HG02885 (cell line): ENCODE results near the gene PARP4.
"Not testable (repeated sequence)": the region's sequence is repeated elsewhere in the genome, so short reads cannot be mapped to it uniquely, and the experiment has no call there.

ENCODE experiments used
- ATAC-seq: cut with Tn5 transposase; IDR thresholded peaks from one replicate; pipeline ENCODE4 v1.9.1; 2021; ENCODE audit warnings: mild to moderate bottlenecking; ENCODE audit not compliant: unreplicated experiment, poor library complexity

PARP4 gene

GRCh38 chr13:24506698-24507335 lies 5.8 kb downstream of the PARP4 start:
- ATAC-seq, result no peak

- ATAC-seq, result not testable (repeated sequence)
These were observed 6.3 kb downstream of the PARP4 start for GRCh38 chr13:24506283-24506682.

- ATAC-seq, result no peak
These were observed 6.8 kb downstream of the PARP4 start for GRCh38 chr13:24505756-24506155.

GRCh38 chr13:24505256-24505655 lies 7.3 kb downstream of the PARP4 start:
- no peak for ATAC-seq

DNA sequence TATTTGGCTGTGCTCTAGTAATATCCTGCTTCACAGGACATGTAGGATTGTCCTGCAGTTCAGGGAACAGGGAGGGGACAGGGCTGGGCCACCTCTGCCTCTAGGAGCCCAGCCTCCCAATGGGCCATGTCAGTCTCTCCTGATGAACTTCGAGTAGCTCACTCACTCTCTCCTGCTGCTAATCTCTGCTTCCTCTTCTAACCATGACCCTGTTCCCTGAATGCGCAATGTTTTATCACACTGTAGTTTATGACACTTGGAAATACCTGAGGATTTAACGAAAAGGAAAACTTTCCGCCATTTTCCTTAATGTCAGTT lies 9.2 kb downstream of the PARP4 start:
- ATAC-seq, result no peak

DNA sequence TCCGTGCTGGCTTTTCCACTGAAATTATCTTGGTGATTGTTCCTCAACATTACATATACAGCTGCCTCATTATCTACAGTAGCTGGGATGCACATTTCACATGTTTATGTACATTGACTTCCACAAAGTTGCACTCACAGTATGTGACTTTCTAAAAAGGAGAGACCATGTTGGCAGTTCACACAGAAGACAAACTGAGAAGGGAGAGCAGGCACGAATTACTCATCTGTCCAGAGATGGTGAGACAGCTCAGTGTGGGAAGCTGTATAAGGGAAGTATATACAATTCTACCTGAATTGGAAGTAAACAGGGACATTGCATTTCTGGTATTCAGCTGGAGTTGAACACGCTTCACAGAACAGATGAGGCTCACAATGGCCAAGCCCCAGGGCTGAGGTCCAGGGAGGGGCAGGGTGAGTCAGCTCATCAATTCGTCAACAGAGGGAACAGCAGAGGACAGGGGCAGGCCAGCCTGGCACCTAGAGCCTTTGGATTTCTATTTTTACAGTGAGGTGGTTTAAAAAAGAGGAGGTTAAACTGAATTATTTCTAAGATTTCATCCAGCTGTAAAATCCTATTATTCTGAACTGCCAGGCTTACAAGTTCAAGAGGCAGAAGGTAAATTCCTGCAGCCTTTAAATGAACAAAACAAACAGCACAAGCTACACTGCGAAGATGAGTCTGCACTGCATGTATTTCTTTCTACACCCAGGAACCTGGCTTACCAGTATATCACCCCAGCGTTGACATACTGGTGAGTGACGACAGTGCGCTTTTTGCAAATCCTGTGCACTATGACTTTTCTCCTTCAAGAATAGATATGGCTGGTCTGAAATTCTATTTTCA lies 9.8 kb downstream of the PARP4 start:
- no peak for ATAC-seq

GRCh38 chr13:24500977-24501376 lies 11.6 kb downstream of the PARP4 start:
- no peak for ATAC-seq

- no peak for ATAC-seq
These were observed 14.8 kb downstream of the PARP4 start for GRCh38 chr13:24497742-24498141.

DNA sequence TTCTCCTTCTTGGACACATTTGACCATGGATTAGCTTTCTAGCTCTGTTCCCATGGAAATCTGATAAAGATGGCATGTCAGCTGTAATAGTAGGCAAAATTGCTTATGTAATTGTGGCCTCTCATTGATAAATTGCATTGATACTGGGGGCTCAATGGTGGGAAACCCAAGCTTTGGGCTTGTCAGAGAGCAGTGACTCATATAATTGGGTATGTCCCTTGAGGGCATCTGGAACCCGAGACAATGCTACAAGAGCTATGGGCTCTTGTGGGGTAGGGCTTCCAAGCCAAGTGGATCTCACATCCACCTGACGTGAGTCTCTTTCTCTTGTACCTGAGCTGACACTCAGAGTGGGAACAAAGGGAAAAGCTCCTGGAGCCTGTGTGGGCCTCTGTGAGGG lies 16.3 kb downstream of the PARP4 start:
- not testable (repeated sequence) for ATAC-seq

- no peak for ATAC-seq
These were observed 17.3 kb downstream of the PARP4 start for GRCh38 chr13:24495151-24495729.

- ATAC-seq, result no peak
These were observed 19.2 kb downstream of the PARP4 start for GRCh38 chr13:24493356-24493755.

- no peak for ATAC-seq
These were observed 20.7 kb downstream of the PARP4 start for GRCh38 chr13:24491845-24492244.

DNA sequence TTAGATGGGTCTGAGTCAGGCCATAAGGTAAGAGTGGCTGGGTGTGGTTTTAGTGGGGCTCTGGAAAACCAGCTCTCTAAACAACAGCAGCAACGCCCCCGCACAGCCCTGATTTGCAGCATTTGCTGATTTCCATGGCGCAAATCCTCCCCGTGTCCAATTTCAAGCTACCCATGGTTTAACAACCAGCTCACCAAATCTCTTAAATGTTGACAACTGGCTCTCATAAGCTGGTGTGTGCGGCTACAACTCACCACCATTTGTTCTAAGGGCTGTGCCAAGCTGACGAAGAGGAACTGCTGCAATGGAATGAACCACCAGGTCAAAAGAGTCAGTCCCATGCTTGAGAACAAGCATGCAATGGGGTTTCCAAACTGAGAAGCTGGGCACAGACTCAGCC lies 22.9 kb downstream of the PARP4 start:
- ATAC-seq, result no peak

- not testable (repeated sequence) for ATAC-seq
These were observed 24.5 kb downstream of the PARP4 start for GRCh38 chr13:24488092-24488491.

DNA sequence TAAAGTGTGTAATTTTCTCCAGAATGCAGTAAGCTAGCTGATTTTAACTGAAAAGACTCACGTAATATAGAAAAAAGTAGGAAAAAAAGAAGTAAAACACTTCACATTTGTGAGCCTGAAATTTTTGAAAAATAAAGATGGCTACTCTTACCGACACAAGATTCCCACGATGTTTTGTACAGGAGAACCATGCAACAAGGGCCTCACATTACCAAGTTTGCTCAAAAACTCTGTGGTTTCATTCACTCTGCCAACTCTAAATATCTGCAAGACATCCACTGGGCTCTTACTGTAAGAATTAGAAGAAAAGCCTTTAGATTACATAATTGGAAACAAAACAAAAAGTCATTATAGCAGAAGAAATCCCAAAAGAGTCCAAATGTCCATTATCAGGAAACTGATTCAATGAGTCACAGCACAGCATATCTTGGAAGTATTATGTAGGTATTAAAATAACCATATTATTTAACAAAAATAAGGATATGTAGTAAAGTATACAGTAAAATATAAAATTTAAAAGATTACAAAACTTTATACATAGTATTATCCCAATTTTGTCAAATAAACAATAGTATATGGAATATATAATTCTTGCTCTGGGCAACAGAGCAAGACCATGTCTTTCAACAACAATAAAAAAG lies 26.4 kb downstream of the PARP4 start:
- ATAC-seq, result not testable (repeated sequence)

GRCh38 chr13:24473686-24474085 lies 38.9 kb downstream of the PARP4 start:
- ATAC-seq, result no peak

DNA sequence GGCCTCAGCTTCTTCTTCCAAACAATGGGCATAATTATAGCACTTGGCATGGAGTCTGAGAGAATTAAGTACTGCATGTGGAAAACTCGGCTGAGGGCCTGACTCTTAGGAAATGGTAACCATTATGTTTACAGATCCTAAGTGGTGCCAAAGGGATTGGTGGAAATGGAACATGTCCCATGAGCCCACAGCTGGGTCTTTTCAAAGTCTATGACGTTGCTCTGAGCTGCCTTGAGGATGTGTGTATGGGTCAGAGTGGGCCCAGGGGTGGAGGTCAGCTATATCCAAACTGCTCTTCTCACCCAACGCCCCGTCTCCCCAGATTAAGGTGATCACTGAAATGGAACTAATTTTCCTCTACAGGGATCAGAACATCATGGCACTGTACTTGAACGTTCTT lies 40.4 kb downstream of the PARP4 start:
- not testable (repeated sequence) for ATAC-seq

DNA sequence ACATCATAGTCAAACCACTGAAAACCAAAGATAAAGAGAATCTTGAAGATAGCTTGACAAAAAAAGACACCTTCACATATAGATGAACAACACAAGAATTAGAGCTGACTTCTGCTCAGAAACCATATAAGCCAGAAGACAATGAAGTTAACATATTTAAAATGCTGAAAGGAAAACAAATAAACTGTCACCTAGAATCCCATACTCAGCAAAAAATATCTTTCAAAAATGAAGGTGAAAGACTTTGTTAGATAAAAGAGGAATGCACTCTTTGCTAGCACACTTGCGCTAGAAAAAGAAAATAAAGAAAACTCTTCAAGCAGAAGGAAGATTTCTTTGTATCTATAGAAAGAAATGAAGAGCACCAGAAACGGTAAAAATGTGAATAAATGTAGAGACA lies 49.5 kb downstream of the PARP4 start:
- ATAC-seq, result no peak

GRCh38 chr13:24460256-24460655 lies 52.3 kb downstream of the PARP4 start:
- ATAC-seq, result no peak

DNA sequence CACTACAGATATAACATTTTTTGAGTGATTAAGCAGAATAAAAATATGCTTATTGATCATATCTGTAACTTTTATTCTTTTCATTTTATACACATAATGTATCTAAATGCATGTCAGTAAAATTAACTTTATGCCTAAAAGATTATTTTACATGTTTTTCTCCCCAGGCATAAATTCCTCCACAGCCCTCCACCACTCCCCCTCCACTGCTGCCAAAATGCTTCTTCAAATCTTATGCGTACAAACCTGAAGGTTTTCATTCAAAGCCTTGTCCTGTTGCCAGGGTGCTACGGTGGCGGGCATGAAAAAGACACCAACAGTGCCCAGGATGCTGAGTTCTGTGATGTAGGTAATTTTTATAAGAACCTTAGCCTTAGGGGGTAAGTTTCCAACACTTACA lies 52.9 kb downstream of the PARP4 start:
- ATAC-seq, result no peak

- ATAC-seq, result peak; percentile 77
These were observed 53.3 kb downstream of the PARP4 start for GRCh38 chr13:24459234-24459633.
